Stimulated activated memory B cell treated with anti-CD40 and anti-IgM and Interleukin-4, amounts not matched to agents 10 μg/mL and 1 μg/mL and 100 μg/mL, for 72 hours (primary cell): ENCODE data around the gene ADCY3.
A peak's percentile ranks its signal among the peaks of the same experiment; 100 is the strongest.

ENCODE experiments used
- ATAC-seq: fragments of 150-1000 bp; cut with Tn5 transposase; 2 replicates; pipeline ENCODE4 v1.10.0; 2021
- H3K27ac Mint-ChIP-seq: one replicate; pipeline ENCODE4 v1.8.0; 2022; ENCODE audit warnings: mild to moderate bottlenecking, mixed read lengths
- H3K27me3 Mint-ChIP-seq: one replicate; pipeline ENCODE4 v1.8.0; 2022; ENCODE audit warnings: mixed read lengths
- H3K36me3 Mint-ChIP-seq: one replicate; pipeline ENCODE4 v1.8.0; 2022; ENCODE audit warnings: mixed read lengths
- H3K4me1 Mint-ChIP-seq: one replicate; pipeline ENCODE4 v1.8.0; 2022; ENCODE audit warnings: mixed read lengths
- H3K4me3 Mint-ChIP-seq: one replicate; pipeline ENCODE4 v1.8.0; 2022; ENCODE audit warnings: mild to moderate bottlenecking, moderate library complexity, mixed read lengths
- H3K9me3 Mint-ChIP-seq: one replicate; pipeline ENCODE4 v1.8.0; 2022; ENCODE audit warnings: mixed read lengths

Gene ADCY3

GRCh38 chr2:24935145-24935544, 15.1 kb upstream of the ADCY3 start:
- Mint-ChIP-seq H3K4me3 (no peak overlapping the region), H3K27me3 (no peaks in the 10 kb centered on the region), H3K9me3 (no peaks in the 10 kb centered on the region), H3K27ac (no peak overlapping the region), H3K36me3 (no peaks in the 10 kb centered on the region), H3K4me1 (peaks cover 9% of the 10 kb centered on the region)
- no peak for ATAC-seq

GRCh38 chr2:24932715-24933114, 12.7 kb upstream of the ADCY3 start:
- no peaks in the 10 kb centered on the region for H3K27me3 Mint-ChIP-seq
- H3K9me3 Mint-ChIP-seq: no peaks in the 10 kb centered on the region
- no peak overlapping the region for H3K4me3 Mint-ChIP-seq
- no peaks in the 10 kb centered on the region for H3K36me3 Mint-ChIP-seq
- H3K4me1 Mint-ChIP-seq: peaks cover 9% of the 10 kb centered on the region
- H3K27ac Mint-ChIP-seq: no peak overlapping the region
- no peak for ATAC-seq

GRCh38 chr2:24930768-24931167, 10.7 kb upstream of the ADCY3 start:
- peak; percentile 62 for ATAC-seq
- Mint-ChIP-seq H3K9me3 (no peaks in the 10 kb centered on the region), H3K4me3 (no peak overlapping the region), H3K27ac (peak overlapping the region; percentile 26), H3K27me3 (no peaks in the 10 kb centered on the region), H3K4me1 (peaks cover 9% of the 10 kb centered on the region), H3K36me3 (no peaks in the 10 kb centered on the region)

- Mint-ChIP-seq H3K27ac (no peak overlapping the region), H3K27me3 (no peaks in the 10 kb centered on the region), H3K36me3 (no peaks in the 10 kb centered on the region), H3K4me3 (no peak overlapping the region), H3K4me1 (peaks cover 9% of the 10 kb centered on the region), H3K9me3 (no peaks in the 10 kb centered on the region)
- ATAC-seq: no peak
These were observed 9.2 kb upstream of the ADCY3 start for GRCh38 chr2:24929230-24929629.

- Mint-ChIP-seq H3K27ac (no peak overlapping the region), H3K36me3 (no peaks in the 10 kb centered on the region), H3K27me3 (peaks cover 6% of the 10 kb centered on the region), H3K4me3 (no peak overlapping the region), H3K4me1 (peaks cover 9% of the 10 kb centered on the region), H3K9me3 (no peaks in the 10 kb centered on the region)
- ATAC-seq: no peak
These were observed 8.0 kb upstream of the ADCY3 start for GRCh38 chr2:24928036-24928435.

- ATAC-seq: peak; percentile 52
- Mint-ChIP-seq H3K27me3 (peaks cover 6% of the 10 kb centered on the region), H3K9me3 (no peaks in the 10 kb centered on the region), H3K27ac (no peak overlapping the region), H3K36me3 (no peaks in the 10 kb centered on the region), H3K4me3 (peak overlapping the region; percentile 72), H3K4me1 (peaks cover 9% of the 10 kb centered on the region)
These were observed 6.7 kb upstream of the ADCY3 start for GRCh38 chr2:24926602-24927252.

- Mint-ChIP-seq H3K27me3 (peaks cover 6% of the 10 kb centered on the region), H3K4me3 (no peak overlapping the region), H3K36me3 (no peaks in the 10 kb centered on the region), H3K9me3 (no peaks in the 10 kb centered on the region), H3K27ac (no peak overlapping the region), H3K4me1 (peaks cover 9% of the 10 kb centered on the region)
- no peak for ATAC-seq
These were observed 6.2 kb upstream of the ADCY3 start for GRCh38 chr2:24926220-24926601.

- Mint-ChIP-seq H3K9me3 (no peaks in the 10 kb centered on the region), H3K4me1 (peaks cover 9% of the 10 kb centered on the region), H3K27me3 (peaks cover 6% of the 10 kb centered on the region), H3K27ac (no peak overlapping the region), H3K4me3 (no peak overlapping the region), H3K36me3 (no peaks in the 10 kb centered on the region)
- no peak for ATAC-seq
These were observed 5.8 kb upstream of the ADCY3 start for GRCh38 chr2:24925815-24926214.

GRCh38 chr2:24924732-24925131, 4.7 kb upstream of the ADCY3 start:
- H3K4me1 Mint-ChIP-seq: peaks cover 7% of the 10 kb centered on the region
- H3K4me3 Mint-ChIP-seq: no peak overlapping the region
- ATAC-seq: no peak

GRCh38 chr2:24924266-24924665, 4.2 kb upstream of the ADCY3 start:
- Mint-ChIP-seq H3K27ac (no peak overlapping the region), H3K4me1 (peaks cover 9% of the 10 kb centered on the region), H3K9me3 (no peaks in the 10 kb centered on the region), H3K36me3 (no peaks in the 10 kb centered on the region), H3K4me3 (no peak overlapping the region), H3K27me3 (peaks cover 6% of the 10 kb centered on the region)
- no peak for ATAC-seq

More at GRCh38 chr2:24924732-24925131, 4.7 kb upstream of the ADCY3 start:
- Mint-ChIP-seq H3K27me3 (peaks cover 6% of the 10 kb centered on the region), H3K36me3 (no peaks in the 10 kb centered on the region), H3K27ac (no peak overlapping the region), H3K9me3 (no peaks in the 10 kb centered on the region)

- Mint-ChIP-seq H3K9me3 (no peaks in the 10 kb centered on the region), H3K4me3 (no peak overlapping the region), H3K27me3 (peaks cover 6% of the 10 kb centered on the region), H3K4me1 (peaks cover 21% of the 10 kb centered on the region), H3K36me3 (peaks cover 4% of the 10 kb centered on the region), H3K27ac (no peak overlapping the region)
- no peak for ATAC-seq
These were observed 3.1 kb upstream of the ADCY3 start for GRCh38 chr2:24923106-24923505.

GRCh38 chr2:24922556-24922955, 2.5 kb upstream of the ADCY3 start:
- peaks cover 6% of the 10 kb centered on the region for H3K27me3 Mint-ChIP-seq
- H3K4me1 Mint-ChIP-seq: peaks cover 27% of the 10 kb centered on the region
- no peaks in the 10 kb centered on the region for H3K9me3 Mint-ChIP-seq
- no peak for ATAC-seq
- peaks cover 9% of the 10 kb centered on the region for H3K36me3 Mint-ChIP-seq
- H3K27ac Mint-ChIP-seq: no peak overlapping the region
- H3K4me3 Mint-ChIP-seq: no peak overlapping the region

GRCh38 chr2:24920809-24921441, 888 bp upstream of the ADCY3 start:
- Mint-ChIP-seq H3K27ac (no peak overlapping the region), H3K4me1 (peaks cover 35% of the 10 kb centered on the region), H3K9me3 (no peaks in the 10 kb centered on the region), H3K36me3 (peaks cover 10% of the 10 kb centered on the region), H3K4me3 (peak overlapping the region; percentile 73), H3K27me3 (peaks cover 6% of the 10 kb centered on the region)
- no peak for ATAC-seq

GRCh38 chr2:24919506-24920097, 435 bp downstream of the ADCY3 start:
- Mint-ChIP-seq H3K4me3 (peak overlapping the region; percentile 77), H3K27me3 (peaks cover 6% of the 10 kb centered on the region), H3K9me3 (no peaks in the 10 kb centered on the region), H3K36me3 (peaks cover 15% of the 10 kb centered on the region), H3K4me1 (peaks cover 40% of the 10 kb centered on the region), H3K27ac (peak overlapping the region; percentile 21)
- peak; percentile 32 for ATAC-seq

- Mint-ChIP-seq H3K36me3 (peaks cover 18% of the 10 kb centered on the region), H3K9me3 (no peaks in the 10 kb centered on the region), H3K4me1 (peaks cover 44% of the 10 kb centered on the region), H3K27me3 (peaks cover 6% of the 10 kb centered on the region), H3K4me3 (peak overlapping the region; percentile 77), H3K27ac (peak overlapping the region; percentile 21)
- ATAC-seq: no peak
These were observed 966 bp downstream of the ADCY3 start for GRCh38 chr2:24919037-24919505.
